Right renal pelvis (tissue), 4 donors: ENCODE results near the gene CIROP. TPM values are rescaled to one million over a fixed set of nuclear protein-coding genes. Genes with fewer than 3 reads are reported as not detected.

Experiments
- DNase-seq, 4 donors: peaks; one replicate each; pipeline ENCODE4 v3.0.0-alpha.2; 2013; ENCODE audit warnings: low read depth in 4 of 4, low spot score in 3 of 4, missing footprints in 1 of 4
- polyA plus RNA-seq, 4 donors: library from polyadenylated mRNA; unstranded; fragments of 120-200 nt; gene quantifications; one replicate each; pipeline ENCODE4 v1.2.1, GENCODE V29; 2013; ENCODE audit not compliant: insufficient read length in 4 of 4

Gene CIROP, protein sequence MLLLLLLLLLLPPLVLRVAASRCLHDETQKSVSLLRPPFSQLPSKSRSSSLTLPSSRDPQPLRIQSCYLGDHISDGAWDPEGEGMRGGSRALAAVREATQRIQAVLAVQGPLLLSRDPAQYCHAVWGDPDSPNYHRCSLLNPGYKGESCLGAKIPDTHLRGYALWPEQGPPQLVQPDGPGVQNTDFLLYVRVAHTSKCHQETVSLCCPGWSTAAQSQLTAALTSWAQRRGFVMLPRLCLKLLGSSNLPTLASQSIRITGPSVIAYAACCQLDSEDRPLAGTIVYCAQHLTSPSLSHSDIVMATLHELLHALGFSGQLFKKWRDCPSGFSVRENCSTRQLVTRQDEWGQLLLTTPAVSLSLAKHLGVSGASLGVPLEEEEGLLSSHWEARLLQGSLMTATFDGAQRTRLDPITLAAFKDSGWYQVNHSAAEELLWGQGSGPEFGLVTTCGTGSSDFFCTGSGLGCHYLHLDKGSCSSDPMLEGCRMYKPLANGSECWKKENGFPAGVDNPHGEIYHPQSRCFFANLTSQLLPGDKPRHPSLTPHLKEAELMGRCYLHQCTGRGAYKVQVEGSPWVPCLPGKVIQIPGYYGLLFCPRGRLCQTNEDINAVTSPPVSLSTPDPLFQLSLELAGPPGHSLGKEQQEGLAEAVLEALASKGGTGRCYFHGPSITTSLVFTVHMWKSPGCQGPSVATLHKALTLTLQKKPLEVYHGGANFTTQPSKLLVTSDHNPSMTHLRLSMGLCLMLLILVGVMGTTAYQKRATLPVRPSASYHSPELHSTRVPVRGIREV
- polyA plus RNA-seq = under 1 TPM in 1 of 4 donors, not detected in 3; 0.04 TPM

DNA sequence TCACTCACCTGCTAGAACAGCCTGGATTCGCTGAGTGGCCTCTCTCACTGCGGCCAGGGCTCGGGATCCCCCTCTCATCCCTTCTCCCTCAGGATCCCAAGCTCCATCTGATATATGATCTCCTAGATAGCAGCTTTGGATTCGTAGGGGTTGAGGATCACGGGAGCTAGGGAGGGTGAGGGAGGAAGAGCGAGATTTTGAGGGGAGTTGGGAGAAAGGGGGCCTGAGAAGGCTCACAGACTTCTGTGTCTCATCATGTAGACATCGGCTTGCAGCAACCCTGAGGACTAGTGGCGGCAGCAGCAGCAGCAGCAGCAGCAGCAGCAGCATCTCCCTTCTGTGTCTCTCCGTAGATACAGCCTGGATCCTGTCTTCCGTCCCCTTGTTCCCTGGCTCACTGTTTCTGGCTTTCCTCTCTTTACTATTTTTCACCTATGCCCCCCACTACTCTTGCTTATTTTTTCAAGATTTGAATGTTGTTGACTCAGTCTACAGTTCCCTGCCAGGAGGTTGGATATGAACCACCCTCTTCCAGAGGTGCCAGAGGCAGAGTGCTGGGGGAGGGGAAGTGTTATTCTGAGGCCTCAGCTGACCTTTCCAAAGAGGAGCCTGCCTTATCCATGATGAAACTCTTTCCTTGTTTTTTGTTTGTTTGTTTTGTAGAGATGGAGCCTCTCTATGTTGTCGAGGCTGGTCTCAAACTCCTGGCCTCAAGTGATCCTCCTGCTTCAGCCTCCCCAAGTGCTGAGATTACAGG lies at the start of gene CIROP:
TSS of gene CIROP (minus strand) at position 399 of the 757 bp plus-strand sequence. CDS start at position 330, 69 bp downstream.
- DNase-seq = no peak

DNA sequence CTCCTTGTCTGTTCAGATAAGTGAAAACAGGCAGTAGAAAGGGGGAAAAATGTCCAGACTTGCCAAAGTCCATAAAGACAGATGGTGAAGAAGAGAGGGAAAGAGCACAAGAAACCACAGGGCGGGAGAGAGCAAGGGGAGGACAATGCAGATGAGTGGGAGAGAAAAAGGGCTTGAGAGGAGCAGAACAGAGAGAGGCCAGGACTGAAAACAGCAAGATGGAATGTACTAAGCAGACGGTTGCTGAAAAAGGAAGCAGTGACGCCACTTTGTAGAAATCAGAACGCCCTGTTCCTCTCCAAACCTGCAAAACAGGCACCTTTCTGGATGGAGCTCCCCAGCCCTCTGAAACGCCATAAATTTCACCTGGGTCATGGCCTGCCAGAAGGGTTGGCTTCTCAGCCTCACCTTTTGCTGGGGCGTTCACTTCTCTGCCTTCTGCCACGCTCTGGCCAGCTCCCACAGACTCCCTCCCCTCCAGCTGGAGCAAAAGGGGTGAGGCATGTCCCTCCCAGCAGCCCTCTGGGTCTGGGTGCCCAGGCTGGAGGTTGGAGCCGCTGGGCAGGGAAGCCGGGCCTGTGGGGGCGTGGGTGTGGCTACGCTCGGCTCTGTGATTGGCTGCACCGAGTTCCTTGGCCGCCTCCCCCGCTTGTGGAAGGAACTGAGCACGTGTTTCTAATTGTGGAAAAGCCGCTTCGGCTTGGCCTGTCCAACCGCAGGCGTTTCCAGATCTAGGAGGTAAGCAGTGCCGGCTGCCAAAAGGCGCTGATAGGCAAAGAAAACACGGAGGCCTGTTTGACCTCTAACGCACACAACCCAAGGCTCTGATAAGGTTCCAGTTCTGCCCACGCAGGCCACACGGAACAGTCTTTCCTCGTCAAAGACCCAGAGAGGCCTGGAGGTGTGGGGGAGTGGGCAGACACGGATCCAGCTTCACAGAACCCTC lies 49.3 kb upstream of the CIROP start:
- DNase-seq = no peak

DNA sequence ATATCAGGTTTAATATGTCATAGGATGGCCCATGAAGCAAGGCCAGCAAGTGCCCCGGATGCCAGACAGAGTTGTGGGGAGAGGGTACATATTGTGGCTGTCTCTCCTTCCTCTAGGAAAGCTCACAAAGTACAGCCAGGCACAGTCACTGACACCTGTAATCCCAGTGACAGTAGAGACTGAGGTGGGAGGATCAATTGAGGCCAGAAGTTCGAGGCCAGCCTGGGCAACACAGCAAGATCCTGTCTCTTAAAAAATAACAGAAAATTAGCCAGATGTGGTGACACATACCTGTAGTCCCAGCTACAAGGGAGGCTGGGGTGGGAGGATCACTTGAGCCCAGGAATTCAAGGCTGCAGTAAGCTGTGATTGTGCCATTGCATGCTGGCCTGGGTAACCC lies 46.6 kb upstream of the CIROP start:
- no peak for DNase-seq

DNA sequence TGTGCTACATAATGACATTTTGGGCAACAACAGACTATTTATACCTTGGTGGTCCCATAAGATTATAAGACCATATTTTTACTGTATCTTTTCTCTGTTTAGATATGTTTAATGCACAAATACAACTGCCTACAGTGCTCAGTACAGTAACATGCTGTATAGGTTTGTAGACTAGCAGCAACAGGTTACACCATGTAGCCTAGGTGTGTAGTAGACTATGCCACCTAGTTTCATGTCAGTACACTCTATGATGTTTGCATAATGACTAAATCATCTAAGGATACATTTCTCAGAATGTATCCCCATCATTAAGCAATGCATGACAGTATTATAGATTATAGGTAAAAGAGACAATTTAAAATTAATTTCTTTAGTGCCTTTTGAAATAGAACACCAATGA lies 45.0 kb upstream of the CIROP start:
- DNase-seq = no peak

DNA sequence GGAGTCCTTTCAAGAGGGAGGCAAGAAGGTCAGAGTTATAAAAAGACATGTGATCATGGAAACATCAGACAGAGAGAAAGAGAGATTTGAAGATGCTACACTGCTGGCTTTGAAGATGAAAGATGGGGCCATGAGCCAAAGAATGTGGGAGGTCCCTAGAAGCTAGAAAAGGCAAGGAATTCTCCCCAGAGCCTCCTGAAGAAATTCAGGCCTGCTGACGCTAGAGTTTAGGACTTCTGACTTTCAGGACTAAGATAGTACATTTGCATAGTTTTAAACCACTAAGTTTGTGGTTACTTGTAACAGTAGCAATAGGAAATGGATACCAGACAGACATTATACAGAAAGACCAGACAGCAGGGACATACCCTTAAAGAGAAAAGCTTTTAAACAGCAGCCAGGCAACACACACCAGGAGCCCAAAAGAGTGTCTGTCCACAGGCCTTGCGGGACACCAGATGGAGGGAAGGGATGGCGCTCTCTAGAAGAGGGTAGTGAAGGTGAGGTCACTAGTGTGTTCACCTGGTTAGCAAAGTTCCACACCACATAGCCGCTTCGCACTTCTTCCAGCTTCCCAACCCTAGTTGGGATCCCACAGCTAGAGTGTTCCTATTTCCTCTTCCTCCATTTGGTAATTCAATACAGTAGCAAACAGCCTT lies 43.9 kb upstream of the CIROP start:
- no peak for DNase-seq

DNA sequence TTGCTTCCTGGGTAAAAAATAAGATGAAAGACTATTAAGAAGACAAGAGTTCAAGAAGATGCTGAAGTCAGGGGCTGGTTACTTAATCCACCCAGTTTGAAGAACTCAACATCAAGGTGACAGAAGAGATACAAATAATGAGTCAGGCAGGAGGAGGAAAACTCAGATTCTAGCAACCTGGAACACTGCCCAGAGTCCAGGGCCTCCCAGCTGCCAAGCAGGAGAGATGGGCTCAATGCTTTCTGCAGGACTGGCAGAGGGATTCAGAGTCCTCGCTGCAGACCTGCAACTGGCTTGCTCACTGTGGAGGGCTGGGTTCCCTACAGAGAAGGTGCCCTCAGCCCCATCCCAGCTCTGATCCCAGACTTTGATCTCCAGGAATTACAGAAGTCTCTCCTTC lies 42.9 kb upstream of the CIROP start:
- no peak for DNase-seq

DNA sequence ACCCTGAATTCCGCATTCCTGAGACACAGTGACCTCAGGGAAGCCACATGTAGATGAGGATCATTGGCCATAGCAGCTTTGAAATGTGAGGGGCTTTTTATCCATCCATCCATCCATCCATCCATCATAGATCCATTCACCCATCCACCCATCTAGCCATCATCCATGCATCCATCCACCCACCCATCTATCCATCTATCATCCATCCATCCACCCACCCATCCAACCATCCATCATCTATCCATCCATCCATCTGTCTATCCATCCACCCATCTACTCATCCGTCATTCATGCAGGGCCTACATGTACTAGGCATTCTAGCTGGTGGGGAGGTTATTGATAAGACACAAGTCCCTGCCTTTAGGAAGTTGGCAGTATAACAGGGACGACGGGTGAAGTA lies 42.2 kb upstream of the CIROP start:
- no peak for DNase-seq

DNA sequence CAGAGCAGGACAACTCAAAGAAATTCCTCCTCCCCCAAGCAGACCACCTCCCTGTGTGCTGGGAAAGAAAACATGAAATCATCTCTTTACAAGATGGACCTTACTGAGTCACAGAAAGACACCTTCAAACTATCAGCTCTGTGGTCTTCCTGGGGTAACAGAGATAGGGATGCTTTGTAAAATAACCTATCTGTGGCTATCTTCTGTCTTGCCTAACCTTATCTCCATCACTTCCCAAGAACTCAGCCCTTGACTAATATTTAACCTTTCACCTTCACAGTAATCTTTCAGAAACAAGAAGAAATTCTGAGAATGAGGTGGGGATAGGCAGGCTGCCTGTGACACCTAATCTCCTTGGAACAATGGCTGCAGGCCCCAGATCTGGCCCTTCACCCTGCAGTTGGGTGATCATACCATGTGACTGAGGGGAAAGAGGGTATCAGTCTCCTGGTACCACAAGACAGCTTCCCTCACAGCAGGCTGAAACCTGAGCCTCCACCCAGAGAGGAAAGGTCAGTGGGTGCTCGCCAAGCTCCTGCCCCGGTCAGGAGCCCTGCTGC lies 41.6 kb upstream of the CIROP start:
- DNase-seq = no peak

DNA sequence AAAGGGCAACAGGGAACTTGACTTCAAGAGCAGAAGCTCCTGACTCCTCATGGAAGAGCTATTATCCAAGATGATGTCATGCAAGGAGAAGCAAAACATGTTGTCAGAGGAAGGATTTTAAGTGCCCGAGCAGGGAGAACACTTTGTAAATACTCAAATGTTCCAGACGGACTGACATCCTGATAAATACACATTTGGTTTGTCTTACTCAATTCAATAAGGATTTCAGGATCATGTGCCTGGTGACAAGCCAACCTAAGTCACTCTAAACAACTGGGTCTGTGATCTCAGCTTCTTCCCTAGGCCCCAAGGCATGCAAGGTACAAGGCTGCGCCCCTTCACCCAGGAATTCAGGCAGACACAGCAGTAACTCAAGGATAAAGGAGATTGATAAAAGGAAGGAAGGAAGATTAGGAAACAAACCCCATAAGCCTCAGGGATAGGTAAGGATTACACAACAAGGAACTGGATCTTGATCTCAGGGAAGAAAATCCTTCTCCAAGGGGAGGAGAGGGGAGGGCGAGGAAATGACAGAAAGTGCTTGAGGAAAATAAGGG lies 41.1 kb upstream of the CIROP start:
- no peak for DNase-seq

DNA sequence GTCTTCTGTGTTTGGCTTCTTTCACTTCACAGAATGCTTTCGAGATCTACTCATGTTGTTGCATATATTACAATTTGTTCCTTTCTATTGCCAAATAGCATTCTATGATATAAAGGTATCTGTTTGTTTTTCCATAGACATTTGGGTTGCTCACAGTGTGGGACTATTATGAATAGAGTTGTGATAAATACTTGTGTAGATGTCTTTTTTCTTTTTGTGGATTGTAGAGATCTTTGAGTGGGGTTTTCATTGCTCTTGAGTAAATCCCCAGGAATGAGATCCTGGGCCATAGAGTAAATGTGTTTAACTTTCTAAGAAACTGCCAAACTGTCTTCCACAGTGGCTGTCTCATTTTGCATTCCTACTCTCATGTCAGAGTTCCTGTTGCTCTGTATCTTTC lies 39.1 kb upstream of the CIROP start:
- no peak for DNase-seq

DNA sequence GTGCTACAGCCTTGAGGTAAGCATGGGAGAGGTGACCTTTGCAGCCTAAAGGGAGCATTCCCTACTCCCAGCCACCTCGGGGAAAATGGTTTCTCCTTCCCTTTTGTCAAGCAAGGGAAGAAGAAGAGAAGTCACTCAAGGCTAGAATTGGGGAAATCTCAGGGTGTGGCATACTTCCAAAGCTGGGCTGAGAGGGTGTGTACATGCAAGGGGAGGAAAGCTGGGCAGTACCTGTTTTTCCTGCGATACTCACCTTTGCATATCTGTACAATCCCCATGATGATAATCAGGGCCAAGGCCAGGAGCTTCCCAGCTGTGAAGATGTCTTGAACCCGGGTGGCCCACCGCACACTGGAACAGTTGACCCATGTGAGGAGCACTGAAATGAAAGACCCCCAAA lies 38.0 kb upstream of the CIROP start:
- DNase-seq = no peak

DNA sequence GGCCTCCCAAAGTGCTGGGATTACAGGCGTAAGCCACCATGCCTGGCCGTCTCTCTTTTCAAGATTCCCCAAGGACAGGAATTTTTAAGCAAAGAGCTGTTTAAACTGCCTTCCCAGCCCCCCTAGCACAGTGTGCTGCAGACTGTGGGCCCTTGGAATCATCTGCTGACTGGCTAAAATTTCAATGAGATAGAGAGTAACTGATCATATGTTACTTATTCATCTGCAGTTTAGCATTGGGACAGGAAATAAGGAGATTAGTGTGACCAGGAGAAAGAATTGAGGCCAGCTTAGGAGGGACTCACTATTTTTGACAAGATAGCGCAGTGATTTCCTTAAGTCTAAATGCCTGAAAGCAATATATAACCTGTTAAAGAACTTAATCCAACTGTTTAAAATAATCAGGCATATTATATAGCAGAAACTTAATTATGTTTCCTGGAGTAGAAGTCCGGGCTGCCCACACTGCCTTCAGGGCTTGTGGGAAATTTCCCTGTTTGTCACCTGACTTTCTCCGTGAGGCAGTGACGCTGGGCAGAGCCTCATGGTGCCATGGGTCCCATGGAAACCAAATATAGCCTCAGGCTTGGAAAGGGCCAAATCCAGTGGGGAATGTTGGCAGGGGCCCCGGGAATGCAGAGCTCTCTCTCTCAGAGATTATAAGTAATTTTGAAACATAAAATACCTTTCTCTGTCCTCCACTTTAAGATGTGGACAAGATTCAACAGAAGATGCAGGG lies 37.1 kb upstream of the CIROP start:
- no peak for DNase-seq

DNA sequence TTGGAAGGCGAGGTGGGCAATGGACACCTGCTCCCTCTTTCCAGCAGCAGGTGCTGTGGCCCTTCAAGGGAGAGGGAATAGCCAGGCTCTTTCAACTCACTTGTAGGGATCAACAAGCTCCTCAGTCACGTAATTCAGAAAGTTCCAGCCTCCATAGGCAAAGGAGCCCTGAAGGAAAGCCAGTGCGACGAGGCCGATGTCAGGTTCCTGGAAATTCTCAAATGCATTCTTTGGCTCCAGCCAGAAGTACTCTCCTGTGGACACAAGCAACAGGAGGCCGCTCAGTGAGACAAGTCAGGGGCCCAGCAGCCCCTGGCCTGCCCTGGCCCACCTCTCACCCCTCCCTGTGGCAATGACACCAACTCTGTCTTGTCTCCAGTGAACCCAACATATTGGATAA lies 35.6 kb upstream of the CIROP start:
- no peak for DNase-seq

DNA sequence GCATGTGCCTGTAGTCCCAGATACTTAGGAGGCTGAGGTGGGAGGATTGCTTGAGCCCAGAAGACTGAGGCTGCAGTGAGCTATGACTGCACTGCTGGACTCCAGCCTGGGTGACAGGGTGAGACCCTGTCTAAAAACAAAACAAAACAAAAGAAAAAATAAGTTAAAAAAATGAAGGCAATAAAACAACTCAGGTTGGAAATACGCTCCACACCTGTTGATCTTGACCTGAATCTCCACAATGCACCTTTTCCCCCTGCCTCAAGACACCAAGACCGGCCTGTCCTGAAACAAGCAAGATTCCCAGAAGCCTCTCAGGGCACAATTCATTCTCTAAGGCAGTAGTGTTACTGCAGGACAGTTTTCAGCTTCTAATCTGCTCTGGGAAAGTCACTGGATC lies 35.1 kb upstream of the CIROP start:
- no peak for DNase-seq

DNA sequence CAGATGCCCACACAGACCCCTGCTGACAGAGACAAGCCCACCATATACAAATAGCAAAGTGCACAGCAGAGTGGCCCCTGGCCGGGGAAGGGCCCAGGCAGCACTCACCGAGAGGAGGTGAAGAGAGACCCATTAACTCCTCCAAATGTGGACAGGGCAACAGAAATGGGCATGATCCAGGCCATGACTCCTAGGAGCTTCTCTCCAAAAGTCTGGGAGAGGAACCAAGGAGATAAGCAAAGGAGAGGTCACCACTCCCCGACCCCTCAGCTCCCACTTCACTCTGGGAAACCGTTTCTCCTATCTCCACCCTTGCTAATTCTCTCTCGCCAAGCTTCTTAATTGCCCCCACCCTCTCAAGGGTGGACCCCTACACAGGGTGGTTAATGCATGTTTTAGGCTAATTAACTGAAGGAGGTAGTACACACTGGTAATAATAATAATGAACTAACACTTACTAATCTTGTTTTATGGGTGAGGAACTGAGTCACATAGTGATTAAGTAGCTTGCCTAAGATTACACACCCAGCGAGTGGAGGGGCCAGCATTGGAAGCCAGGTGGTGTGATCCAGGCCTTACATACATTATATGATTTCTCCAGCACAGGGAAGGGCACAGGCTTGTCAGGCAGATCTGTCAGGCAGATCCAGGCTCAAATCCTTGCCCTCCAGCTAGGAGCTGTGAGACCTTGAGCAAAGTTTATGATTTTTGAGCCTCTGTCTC lies 33.2 kb upstream of the CIROP start:
- no peak for DNase-seq

DNA sequence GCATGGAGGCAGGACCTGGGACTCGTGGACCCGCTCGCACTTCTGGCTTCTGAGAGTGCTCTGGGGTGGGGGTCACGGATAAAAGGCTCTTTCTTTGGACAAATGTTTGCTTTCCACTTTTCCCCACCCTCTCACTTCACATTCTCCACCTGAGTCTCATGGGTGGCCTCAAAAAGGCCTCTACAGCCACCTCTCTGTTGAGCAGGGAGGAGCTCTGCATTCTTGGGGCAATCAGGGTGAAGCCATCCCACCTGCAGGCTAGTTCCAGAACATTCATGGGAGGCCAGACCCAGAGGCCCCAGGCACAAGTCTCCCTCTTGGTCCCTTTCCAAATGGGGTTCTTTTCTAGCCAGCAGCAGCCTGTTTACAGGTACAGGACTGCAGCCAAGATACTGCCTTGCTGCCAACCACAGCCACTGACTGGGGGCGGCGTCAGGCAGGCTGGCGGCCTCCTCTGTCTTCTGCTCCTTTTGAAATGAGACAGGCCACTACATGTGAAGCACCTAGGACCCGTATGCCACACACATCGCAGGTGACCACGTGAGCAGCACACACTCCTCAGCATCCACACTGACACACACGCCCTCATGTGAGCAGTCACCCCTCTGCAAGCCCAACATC lies 32.5 kb upstream of the CIROP start:
- no peak for DNase-seq

DNA sequence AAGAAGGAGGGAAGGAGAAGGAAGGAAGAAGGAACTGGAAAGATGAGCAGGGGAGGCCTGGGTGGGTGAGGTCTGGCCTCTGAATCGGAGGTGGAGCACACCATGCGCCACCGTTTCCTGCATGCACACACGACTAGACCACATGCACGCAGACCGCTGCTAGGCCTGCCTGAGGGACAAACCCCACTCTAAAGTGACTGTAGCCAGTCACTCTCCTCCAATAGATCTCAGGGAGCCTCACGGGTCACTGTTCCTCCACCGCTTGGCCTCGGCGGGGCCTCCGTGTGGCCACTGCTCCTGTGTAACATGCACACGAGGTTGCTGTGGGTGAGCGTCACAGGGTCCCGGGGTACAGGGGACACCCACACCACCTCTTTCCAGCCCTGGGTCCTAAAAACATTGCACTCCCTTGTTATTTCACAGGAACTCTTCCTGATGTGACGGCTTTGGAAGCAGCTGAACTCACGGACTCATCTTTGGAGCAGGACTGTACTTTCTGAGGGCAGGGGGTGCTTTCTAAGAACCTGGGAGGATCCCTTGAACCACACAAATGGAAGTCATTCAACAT lies 31.9 kb upstream of the CIROP start:
- no peak for DNase-seq
